GM12891 (cell line): Measurements from ENCODE around the gene GOLT1A.

Experiments used
- DNase-seq: peaks from one replicate; pipeline ENCODE4 v3.0.0; 2011; ENCODE audit warnings: low spot score; ENCODE audit not compliant: insufficient read length
- FAIRE-seq: peaks from 2 replicates; lab custom pipeline; 2011; peaks lifted over from hg19 to GRCh38; lab: Jason Lieb, UNC
- PAX5 ChIP-seq: IDR thresholded peaks from 2 replicates; pipeline ENCODE4 v1.6.1; 2011; ENCODE audit warnings: low read length, moderate library complexity, mild to moderate bottlenecking; ENCODE audit not compliant: insufficient read depth, severe bottlenecking
- POLR2A ChIP-seq: IDR thresholded peaks from 2 replicates; pipeline ENCODE4 v1.6.1; 2011; ENCODE audit warnings: low read depth, low read length, control low read depth
- POLR2AphosphoS5 ChIP-seq: IDR thresholded peaks from 2 replicates; pipeline ENCODE4 v1.6.1; 2011; ENCODE audit warnings: low read depth, low read length, control low read depth
- POU2F2 ChIP-seq: IDR thresholded peaks from 2 replicates; pipeline ENCODE4 v1.6.1; 2011; ENCODE audit warnings: low read depth, mild to moderate bottlenecking, control low read depth, low read length, moderate library complexity
- SPI1 ChIP-seq: IDR thresholded peaks from 2 replicates; pipeline ENCODE4 v1.6.1; 2011; ENCODE audit warnings: low read depth, low read length, control low read depth
- TAF1 ChIP-seq: IDR thresholded peaks from 2 replicates; pipeline ENCODE4 v1.6.1; 2011; ENCODE audit warnings: low read depth, low read length, control low read depth

Gene GOLT1A

DNA sequence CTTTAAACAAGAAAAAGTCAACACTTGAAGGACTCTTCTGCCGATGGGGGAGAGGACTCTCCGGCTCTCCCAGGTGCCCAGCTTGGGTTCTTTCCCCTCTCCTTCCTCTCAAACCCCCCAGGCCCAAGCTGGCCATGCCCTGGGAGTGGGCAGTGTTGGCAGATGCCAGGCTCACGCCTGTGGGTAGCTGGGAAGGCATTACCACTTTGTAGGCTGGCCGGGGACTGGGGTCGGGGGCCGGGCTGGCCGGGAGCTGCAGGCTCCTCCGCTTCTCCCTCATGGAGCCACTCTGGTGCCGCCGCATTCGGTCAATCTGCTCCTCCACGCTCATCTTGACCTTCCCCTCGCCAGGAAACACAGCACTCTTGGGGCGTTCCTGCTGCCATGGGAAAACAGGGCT is 16.4 kb upstream of the GOLT1A start:
- FAIRE-seq = no peak
- no peak for DNase-seq
- TF ChIP-seq POLR2AphosphoS5 (no peak), SPI1 (no peak), POLR2A (no peak), TAF1 (no peak), POU2F2 (no peak), PAX5 (no peak)

DNA sequence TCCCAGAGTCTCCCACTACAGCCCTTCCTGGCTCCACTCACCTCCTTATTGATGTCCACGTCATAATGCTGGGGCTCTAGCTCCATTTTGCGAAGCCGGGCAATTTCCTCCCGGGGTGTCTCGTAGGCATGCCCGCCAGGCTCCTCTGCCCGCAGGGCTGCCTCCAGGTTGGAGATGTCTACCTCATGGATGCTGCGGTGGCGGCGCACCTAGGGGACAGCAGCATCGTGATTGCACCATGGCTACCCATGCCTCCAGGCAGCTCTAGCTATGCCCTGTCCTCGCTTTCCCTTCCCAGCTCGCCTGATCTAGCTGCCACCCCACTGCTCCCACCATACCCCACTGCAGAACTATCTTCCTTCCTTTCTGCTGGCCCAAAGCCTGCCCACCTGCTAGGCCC is 15.1 kb upstream of the GOLT1A start:
- no peak for DNase-seq
- no peak for FAIRE-seq
- TF ChIP-seq PAX5 (no peak), POLR2A (no peak)

DNA sequence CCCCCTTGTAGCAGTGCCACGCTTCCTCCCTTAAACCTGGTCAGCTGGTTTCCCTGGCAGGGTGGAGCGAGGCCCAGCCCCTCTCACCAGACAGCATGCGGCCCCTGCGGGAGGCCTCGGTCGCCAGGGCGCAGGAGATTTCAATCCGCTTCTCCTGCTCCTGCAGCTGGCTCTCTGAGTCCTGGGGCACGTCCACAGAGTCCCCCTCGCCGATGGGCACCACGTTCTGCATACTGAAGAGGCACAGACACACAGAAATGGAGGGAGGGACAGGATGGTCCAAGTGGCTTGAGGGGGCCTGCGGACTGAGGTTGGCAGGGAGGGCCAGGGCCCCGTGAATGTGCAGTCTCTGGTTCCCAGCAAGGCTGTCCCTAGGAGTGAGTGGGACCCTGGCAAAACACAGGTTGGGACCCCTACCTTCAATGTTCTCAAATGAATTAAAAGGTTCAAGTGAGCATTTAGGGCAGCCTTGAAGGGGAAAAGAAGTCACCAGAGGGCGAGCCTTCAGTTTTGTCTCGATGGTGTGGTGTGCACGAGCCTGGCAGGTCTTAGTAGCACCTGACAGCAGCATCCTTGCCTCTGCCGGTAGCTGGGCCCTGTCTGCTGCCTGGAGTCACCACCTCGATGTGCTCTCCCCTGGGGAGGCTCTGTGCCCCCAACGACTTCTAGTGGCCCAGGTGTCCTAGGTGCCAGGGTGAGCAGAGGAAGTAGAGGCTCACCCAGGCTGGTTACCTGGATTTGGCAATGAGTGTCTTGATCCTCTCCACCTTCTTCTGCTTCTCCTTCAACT is 14.4 kb upstream of the GOLT1A start:
- TF ChIP-seq SPI1 (no peak), PAX5 (no peak), POLR2A (no peak), TAF1 (no peak), POU2F2 (no peak), POLR2AphosphoS5 (no peak)
- FAIRE-seq (no peak), DNase-seq (no peak)

- FAIRE-seq (no peak), DNase-seq (no peak)
- TF ChIP-seq PAX5 (no peak), POLR2A (no peak), POU2F2 (no peak), SPI1 (no peak), POLR2AphosphoS5 (no peak), TAF1 (no peak)
Observed at GRCh38 chr1:204227351-204227750, 13.6 kb upstream of the GOLT1A start.

DNA sequence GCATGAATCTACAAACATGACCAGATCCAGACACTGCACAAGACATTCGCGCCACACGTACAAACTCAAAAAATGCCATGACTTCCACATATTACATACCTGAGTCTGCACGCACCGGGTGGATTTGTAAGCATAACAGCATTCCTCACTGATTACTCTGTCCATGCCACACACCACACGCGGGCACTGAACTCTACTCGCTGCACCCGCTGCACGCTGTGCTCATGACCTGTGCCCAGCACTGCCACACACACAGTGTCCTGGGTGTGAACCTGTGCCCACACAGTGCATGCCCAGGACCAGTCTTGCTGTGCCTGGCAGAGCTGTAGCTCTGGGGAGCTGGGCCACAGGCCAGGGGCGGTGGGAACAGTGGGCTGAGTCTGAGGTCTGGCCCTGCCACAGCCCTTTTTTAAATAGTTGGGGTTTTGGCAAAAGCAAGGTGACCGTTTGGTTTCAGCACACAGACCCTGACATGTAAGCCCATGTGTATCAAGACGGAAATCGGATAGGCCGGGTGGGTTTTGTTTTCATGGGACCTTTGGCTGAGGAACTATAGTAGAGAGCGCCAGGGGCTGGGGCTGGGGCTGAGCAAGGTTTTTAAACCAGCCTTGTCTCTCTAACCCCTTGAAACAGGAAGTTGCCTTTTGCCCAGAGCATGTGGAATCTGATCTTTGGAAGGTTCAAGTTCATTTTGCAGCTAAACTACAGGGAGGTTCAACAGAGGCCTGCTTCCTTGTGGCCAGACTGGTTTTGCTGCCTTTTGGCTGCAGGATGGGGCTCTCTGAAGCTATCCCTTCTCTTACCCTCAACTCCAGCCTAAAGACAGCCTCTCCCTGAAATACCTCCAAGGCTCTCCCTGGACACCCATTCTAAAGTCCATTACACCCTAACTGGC is 12.3 kb upstream of the GOLT1A start:
- TF ChIP-seq POU2F2 (no peak), PAX5 (no peak), TAF1 (no peak), POLR2AphosphoS5 (no peak), SPI1 (no peak), POLR2A (no peak)
- FAIRE-seq (no peak), DNase-seq (no peak)

GRCh38 chr1:204224655-204225054 is 10.9 kb upstream of the GOLT1A start:
- TF ChIP-seq POLR2AphosphoS5 (no peak), POLR2A (no peak), SPI1 (no peak), TAF1 (no peak), PAX5 (no peak), POU2F2 (no peak)
- DNase-seq = no peak
- no peak for FAIRE-seq

- FAIRE-seq (no peak), DNase-seq (no peak)
Observed at GRCh38 chr1:204223129-204223860, 9.5 kb upstream of the GOLT1A start.

GRCh38 chr1:204222764-204223055 is 8.9 kb upstream of the GOLT1A start:
- no peak for TF ChIP-seq POU2F2
- no peak for TF ChIP-seq PAX5
- TF ChIP-seq SPI1 = no peak
- no peak for TF ChIP-seq POLR2A
- TF ChIP-seq POLR2AphosphoS5 = no peak
- TF ChIP-seq TAF1 = no peak
- FAIRE-seq (no peak), DNase-seq (no peak)

More at GRCh38 chr1:204223129-204223860, 9.5 kb upstream of the GOLT1A start:
- TF ChIP-seq TAF1 = no peak
- TF ChIP-seq PAX5 = no peak
- no peak for TF ChIP-seq POLR2AphosphoS5
- no peak for TF ChIP-seq POLR2A
- no peak for TF ChIP-seq SPI1
- no peak for TF ChIP-seq POU2F2
